DND-41 (cell line): Measurements from ENCODE around the gene PYGM.

ENCODE experiments used
- ATAC-seq: fragments of 200-7000 bp; cut with Tn5 transposase; 3 replicates; pipeline ENCODE4 v1.9.1; 2021; ENCODE audit warnings: low read depth; ENCODE audit not compliant: insufficient read depth
- DNase-seq: peaks from one replicate; pipeline ENCODE4 v3.0.0-alpha.2; 2020
- H2AFZ ChIP-seq: 2 replicates; pipeline ENCODE4 v1.6.0; 2012; ENCODE audit warnings: low read depth, low read length
- H3K27ac ChIP-seq: 2 replicates; pipeline ENCODE4 v1.5.1; 2012; ENCODE audit warnings: low read length, inconsistent platforms
- H3K27me3 ChIP-seq: fragments of 200-600 bp; sonication (generic); 2 replicates; pipeline ENCODE4 v1.6.0; 2012; ENCODE audit warnings: low read length, mild to moderate bottlenecking, inconsistent platforms; ENCODE audit not compliant: insufficient read depth, poor library complexity
- H3K36me3 ChIP-seq: 2 replicates; pipeline ENCODE4 v1.5.1; 2012; ENCODE audit warnings: low read length, inconsistent platforms; ENCODE audit not compliant: insufficient read depth
- H3K4me1 ChIP-seq: 2 replicates; pipeline ENCODE4 v1.5.1; 2012; ENCODE audit warnings: mild to moderate bottlenecking, low read length; ENCODE audit not compliant: insufficient read depth
- H3K4me2 ChIP-seq: 2 replicates; pipeline ENCODE4 v1.6.0; 2012; ENCODE audit warnings: mild to moderate bottlenecking, moderate library complexity, low read length, inconsistent platforms; ENCODE audit not compliant: insufficient read depth
- H3K4me3 ChIP-seq, 2 experiments: fragments of 200-600 bp in 1 of 2; shearing (Covaris generic) in 1 of 2; 2 replicates each; pipeline ENCODE4 v1.5.1; 2012 to 2016; ENCODE audit warnings: inconsistent platforms in 2 of 2, low read length in 2 of 2, mild to moderate bottlenecking in 2 of 2, low read depth in 1 of 2, moderate library complexity in 1 of 2
- H3K79me2 ChIP-seq: 2 replicates; pipeline ENCODE4 v1.6.0; 2012; ENCODE audit warnings: low read length, inconsistent platforms; ENCODE audit not compliant: insufficient read depth
- H3K9ac ChIP-seq: 2 replicates; pipeline ENCODE4 v1.6.0; 2012; ENCODE audit warnings: low read depth, mild to moderate bottlenecking, inconsistent platforms, low read length, moderate library complexity
- H3K9me3 ChIP-seq: 2 replicates; pipeline ENCODE4 v1.5.1; 2012; ENCODE audit warnings: low read length, moderate library complexity, mild to moderate bottlenecking, inconsistent platforms; ENCODE audit not compliant: insufficient read depth, severe bottlenecking
- H4K20me1 ChIP-seq: 2 replicates; pipeline ENCODE4 v1.6.0; 2012; ENCODE audit warnings: low read length; ENCODE audit not compliant: insufficient read depth
- EZH2 ChIP-seq: IDR thresholded peaks from 3 replicates; pipeline ENCODE4 v1.6.1; 2012; ENCODE audit warnings: borderline replicate concordance, low read depth, mild to moderate bottlenecking, moderate library complexity, low read length, inconsistent platforms; ENCODE audit not compliant: severe bottlenecking
- TF ChIP-seq, protein P1 (sequence below): IDR thresholded peaks from 2 replicates; pipeline ENCODE4 v1.5.1; 2012; ENCODE audit warnings: borderline replicate concordance, low read length, moderate library complexity, mild to moderate bottlenecking; ENCODE audit not compliant: poor library complexity, severe bottlenecking; ENCODE audit errors: extremely low read depth

The PYGM gene

GRCh38 chr11:64765291-64765850 lies 5.6 kb upstream of the PYGM start:
- H2AFZ ChIP-seq = no peak overlapping the region
- no peaks in the 10 kb centered on the region for H3K27me3 ChIP-seq
- H3K4me1 ChIP-seq = peaks cover 48% of the 10 kb centered on the region
- H3K27ac ChIP-seq = no peak overlapping the region
- H4K20me1 ChIP-seq = peaks cover 87% of the 10 kb centered on the region
- TF ChIP-seq, protein P1, sequence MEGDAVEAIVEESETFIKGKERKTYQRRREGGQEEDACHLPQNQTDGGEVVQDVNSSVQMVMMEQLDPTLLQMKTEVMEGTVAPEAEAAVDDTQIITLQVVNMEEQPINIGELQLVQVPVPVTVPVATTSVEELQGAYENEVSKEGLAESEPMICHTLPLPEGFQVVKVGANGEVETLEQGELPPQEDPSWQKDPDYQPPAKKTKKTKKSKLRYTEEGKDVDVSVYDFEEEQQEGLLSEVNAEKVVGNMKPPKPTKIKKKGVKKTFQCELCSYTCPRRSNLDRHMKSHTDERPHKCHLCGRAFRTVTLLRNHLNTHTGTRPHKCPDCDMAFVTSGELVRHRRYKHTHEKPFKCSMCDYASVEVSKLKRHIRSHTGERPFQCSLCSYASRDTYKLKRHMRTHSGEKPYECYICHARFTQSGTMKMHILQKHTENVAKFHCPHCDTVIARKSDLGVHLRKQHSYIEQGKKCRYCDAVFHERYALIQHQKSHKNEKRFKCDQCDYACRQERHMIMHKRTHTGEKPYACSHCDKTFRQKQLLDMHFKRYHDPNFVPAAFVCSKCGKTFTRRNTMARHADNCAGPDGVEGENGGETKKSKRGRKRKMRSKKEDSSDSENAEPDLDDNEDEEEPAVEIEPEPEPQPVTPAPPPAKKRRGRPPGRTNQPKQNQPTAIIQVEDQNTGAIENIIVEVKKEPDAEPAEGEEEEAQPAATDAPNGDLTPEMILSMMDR = no peak
- TF ChIP-seq EZH2 = no peak
- DNase-seq (no peak), ATAC-seq (no peak)
- H3K9me3 ChIP-seq = no peaks in the 10 kb centered on the region
- H3K79me2 ChIP-seq = peaks cover 58% of the 10 kb centered on the region
- no peak overlapping the region for H3K9ac ChIP-seq
- peaks cover 82% of the 10 kb centered on the region for H3K36me3 ChIP-seq
- H3K4me2 ChIP-seq = no peak overlapping the region
- H3K4me3 ChIP-seq = no peak overlapping the region

- Histone ChIP-seq H3K27me3 (no peaks in the 10 kb centered on the region), H3K9ac (no peak overlapping the region), H4K20me1 (peaks cover 85% of the 10 kb centered on the region), H3K79me2 (peaks cover 51% of the 10 kb centered on the region), H2AFZ (no peak overlapping the region), H3K4me3 (no peak overlapping the region), H3K9me3 (no peaks in the 10 kb centered on the region), H3K36me3 (peaks cover 76% of the 10 kb centered on the region), H3K27ac (peak overlapping the region; percentile 1; the same call in 1 of the 2 replicates), H3K4me1 (peaks cover 45% of the 10 kb centered on the region), H3K4me2 (no peak overlapping the region)
- DNase-seq (no peak), ATAC-seq (no peak)
- TF ChIP-seq, protein P1 = no peak
- TF ChIP-seq EZH2 = no peak
Measured at GRCh38 chr11:64764753-64765152, 5.0 kb upstream of the PYGM start.

- TF ChIP-seq, protein P1 = no peak
- no peak for TF ChIP-seq EZH2
- DNase-seq (peak; percentile 73), ATAC-seq (peak; percentile 44)
- Histone ChIP-seq H4K20me1 (peaks cover 79% of the 10 kb centered on the region), H3K4me1 (peaks cover 45% of the 10 kb centered on the region), H3K4me3 (no peak overlapping the region), H3K27me3 (no peaks in the 10 kb centered on the region), H3K9ac (0 out of 2 replicates have a peak overlapping the region, but pooled peaks have one; percentile 3), H2AFZ (no peak overlapping the region), H3K9me3 (no peaks in the 10 kb centered on the region), H3K27ac (peak overlapping the region; percentile 1), H3K79me2 (peaks cover 45% of the 10 kb centered on the region), H3K4me2 (no peak overlapping the region), H3K36me3 (peaks cover 70% of the 10 kb centered on the region)
Measured at GRCh38 chr11:64764040-64764611, 4.4 kb upstream of the PYGM start.
